ENCODE results near the gene CHIT1. TPM values are rescaled to one million over a fixed set of nuclear protein-coding genes. Genes with fewer than 3 reads are reported as not detected.

The CHIT1 gene
- total and polyA plus RNA-seq, 8 donors, result 0.05 to 0.18 TPM; not detected in 6

- DNase-seq, result no peak
- TF ChIP-seq, protein P1, sequence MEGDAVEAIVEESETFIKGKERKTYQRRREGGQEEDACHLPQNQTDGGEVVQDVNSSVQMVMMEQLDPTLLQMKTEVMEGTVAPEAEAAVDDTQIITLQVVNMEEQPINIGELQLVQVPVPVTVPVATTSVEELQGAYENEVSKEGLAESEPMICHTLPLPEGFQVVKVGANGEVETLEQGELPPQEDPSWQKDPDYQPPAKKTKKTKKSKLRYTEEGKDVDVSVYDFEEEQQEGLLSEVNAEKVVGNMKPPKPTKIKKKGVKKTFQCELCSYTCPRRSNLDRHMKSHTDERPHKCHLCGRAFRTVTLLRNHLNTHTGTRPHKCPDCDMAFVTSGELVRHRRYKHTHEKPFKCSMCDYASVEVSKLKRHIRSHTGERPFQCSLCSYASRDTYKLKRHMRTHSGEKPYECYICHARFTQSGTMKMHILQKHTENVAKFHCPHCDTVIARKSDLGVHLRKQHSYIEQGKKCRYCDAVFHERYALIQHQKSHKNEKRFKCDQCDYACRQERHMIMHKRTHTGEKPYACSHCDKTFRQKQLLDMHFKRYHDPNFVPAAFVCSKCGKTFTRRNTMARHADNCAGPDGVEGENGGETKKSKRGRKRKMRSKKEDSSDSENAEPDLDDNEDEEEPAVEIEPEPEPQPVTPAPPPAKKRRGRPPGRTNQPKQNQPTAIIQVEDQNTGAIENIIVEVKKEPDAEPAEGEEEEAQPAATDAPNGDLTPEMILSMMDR (IDR thresholded peaks at IDR 0.05), result no peak
- TF ChIP-seq POLR2A (IDR thresholded peaks at IDR 0.05) (no peak), POLR2AphosphoS5 (IDR thresholded peaks at IDR 0.05) (no peak), EP300 (IDR thresholded peaks at IDR 0.05) (no peak)
- Histone ChIP-seq H3K4me3 (no peak overlapping the region), H3K36me3 (no peaks in the 10 kb centered on the region), H3K4me1 (peaks cover 0 to 11% (median 4%) of the 10 kb centered on the region in 4 donors), H3K27ac (no peak overlapping the region), H3K9me3 (no peaks in the 10 kb centered on the region), H3K27me3 (peaks cover 0 to 22% (median 7%) of the 10 kb centered on the region in 3 donors)
- intact Hi-C loops (cut with DNase I; ENCODE audit: low total_unique reads), result loop anchor here (5.0 kb wide), 1 partner anchor 98 kb away; no protein-coding TSS in a partner anchor
- 54 to 68% (median 60%) methylated on average over 3 to 9 of the region's 9 CpGs for WGBS, 5 donors
Measured at GRCh38 chr1:203215573-203215972, 13.9 kb downstream of the CHIT1 start.

GRCh38 chr1:203214871-203215270 lies 14.6 kb downstream of the CHIT1 start:
- WGBS, 5 donors, result 68 to 84% (median 76%) methylated on average over 7 of the region's 7 CpGs
- no peak overlapping the region for H3K4me3 ChIP-seq
- no peak for DNase-seq
- no peak overlapping the region for H3K27ac ChIP-seq
- H3K36me3 ChIP-seq, result no peaks in the 10 kb centered on the region
- peaks cover 0 to 22% (median 7%) of the 10 kb centered on the region in 3 donors for H3K27me3 ChIP-seq
- H3K4me1 ChIP-seq, result peaks cover 0 to 11% (median 4%) of the 10 kb centered on the region in 4 donors
- TF ChIP-seq EP300 (IDR thresholded peaks at IDR 0.05) (no peak), POLR2AphosphoS5 (IDR thresholded peaks at IDR 0.05) (no peak), POLR2A (IDR thresholded peaks at IDR 0.05) (no peak)
- TF ChIP-seq, protein P1 (IDR thresholded peaks at IDR 0.05), result no peak
- intact Hi-C loops (cut with DNase I; ENCODE audit: low total_unique reads), result loop anchor here (5.0 kb wide), 1 partner anchor 98 kb away; no protein-coding TSS in a partner anchor
- no peaks in the 10 kb centered on the region for H3K9me3 ChIP-seq

DNA sequence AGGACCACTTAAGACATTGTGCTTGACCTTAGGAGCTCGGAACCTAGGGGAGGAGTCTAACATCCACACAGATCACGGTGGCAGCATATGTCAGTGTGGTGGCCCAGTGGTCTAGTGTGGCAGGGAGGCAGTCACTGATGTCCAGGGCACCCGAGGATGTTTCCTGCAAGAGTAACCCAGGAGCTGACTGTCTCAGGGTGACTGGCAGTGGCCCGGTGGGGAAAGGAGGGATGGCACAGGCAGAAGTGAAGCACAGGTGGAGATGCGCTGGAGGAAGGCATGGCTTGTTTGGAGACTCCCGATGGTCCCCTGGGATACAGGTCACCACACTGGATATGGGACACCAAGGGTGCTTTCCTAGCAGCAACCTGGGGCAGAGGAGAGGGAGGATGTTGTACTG lies 16.3 kb downstream of the CHIT1 start:
- no peak for TF ChIP-seq POLR2AphosphoS5 (IDR thresholded peaks at IDR 0.05)
- TF ChIP-seq EP300 (IDR thresholded peaks at IDR 0.05), result no peak
- TF ChIP-seq, protein P1 (IDR thresholded peaks at IDR 0.05), result no peak
- TF ChIP-seq POLR2A (IDR thresholded peaks at IDR 0.05), result no peak
- intact Hi-C loops (cut with DNase I; ENCODE audit: low total_unique reads), result no loop called here
- Histone ChIP-seq H3K4me1 (peaks cover 0 to 11% (median 4%) of the 10 kb centered on the region in 4 donors), H3K9me3 (no peaks in the 10 kb centered on the region), H3K27me3 (peaks cover 0 to 17% (median 7%) of the 10 kb centered on the region in 3 donors), H3K4me3 (no peak overlapping the region), H3K27ac (no peak overlapping the region), H3K36me3 (no peaks in the 10 kb centered on the region)
- DNase-seq, result no peak
- WGBS, 5 donors, result 76 to 94% (median 84%) methylated on average over 6 of the region's 6 CpGs

- Histone ChIP-seq H3K27ac (no peak overlapping the region), H3K36me3 (no peaks in the 10 kb centered on the region), H3K27me3 (peaks cover 0 to 5% (median 2%) of the 10 kb centered on the region in 3 donors), H3K4me1 (peaks cover 0 to 11% (median 4%) of the 10 kb centered on the region in 4 donors), H3K4me3 (no peak overlapping the region), H3K9me3 (no peaks in the 10 kb centered on the region)
- TF ChIP-seq, protein P1 (IDR thresholded peaks at IDR 0.05), result no peak
- TF ChIP-seq POLR2A (IDR thresholded peaks at IDR 0.05), result no peak
- TF ChIP-seq POLR2AphosphoS5 (IDR thresholded peaks at IDR 0.05), result no peak
- TF ChIP-seq EP300 (IDR thresholded peaks at IDR 0.05), result no peak
- WGBS, 5 donors, result 89 to 95% (median 93%) methylated on average over 3 of the region's 3 CpGs
- intact Hi-C loops (cut with DNase I; ENCODE audit: low total_unique reads), result no loop called here
- no peak for DNase-seq
Measured at GRCh38 chr1:203211812-203212211, 17.7 kb downstream of the CHIT1 start.
